WTC11 (cell line): ENCODE results near the gene HOATZ. TPM values are rescaled to one million over a fixed set of nuclear protein-coding genes. Genes with fewer than 3 reads are reported as not detected.

ENCODE experiments used
- ATAC-seq: fragments of 200-7000 bp; cut with Tn5 transposase; 2 replicates; pipeline ENCODE4 v1.10.0; 2021; ENCODE audit warnings: mild to moderate bottlenecking, moderate library complexity
- CTCF ChIA-PET: fragments of 300-600 bp; sonication (Branson Sonifier 250); formaldehyde crosslinking; loops from one replicate; lab custom pipeline; 2021; ENCODE audit warnings: antibody characterized with exemption; lab: Charles Lee
- POLR2A ChIA-PET: fragments of 350-600 bp; sonication (Branson Sonifier 250); formaldehyde crosslinking; loops from one replicate; lab custom pipeline; 2021; ENCODE audit warnings: antibody characterized with exemption; lab: Charles Lee
- DNase-seq: peaks from one replicate; pipeline ENCODE4 v3.0.0; 2021; ENCODE audit warnings: low spot score
- H3K27ac Mint-ChIP-seq: 2 replicates; pipeline ENCODE4 v1.8.0; 2021; ENCODE audit warnings: mixed read lengths
- H3K27me3 Mint-ChIP-seq: 2 replicates; pipeline ENCODE4 v1.8.0; 2021; ENCODE audit warnings: low read depth, mild to moderate bottlenecking, moderate library complexity, mixed read lengths
- H3K36me3 Mint-ChIP-seq: 2 replicates; pipeline ENCODE4 v1.8.0; 2021; ENCODE audit warnings: mixed read lengths
- H3K4me1 Mint-ChIP-seq: 2 replicates; pipeline ENCODE4 v1.8.0; 2022; ENCODE audit warnings: mixed read lengths
- H3K4me3 Mint-ChIP-seq: 2 replicates; pipeline ENCODE4 v1.8.0; 2021; ENCODE audit warnings: mild to moderate bottlenecking, moderate library complexity, mixed read lengths
- H3K9me3 Mint-ChIP-seq: 2 replicates; pipeline ENCODE4 v1.8.0; 2021; ENCODE audit warnings: mixed read lengths
- AR ChIP-seq: fragments of 250-450 bp; sonication (Bioruptor Pico); IDR thresholded peaks from 2 replicates; pipeline ENCODE4 v1.9.0; 2021; ENCODE audit warnings: mild to moderate bottlenecking
- ARID4B ChIP-seq: sonication (generic); formaldehyde crosslinking; IDR thresholded peaks from 2 replicates; pipeline ENCODE4 v1.8.0; 2023; ENCODE audit warnings: missing genetic modification reagents, mild to moderate bottlenecking, borderline replicate concordance
- ATF1 ChIP-seq: sonication (generic); formaldehyde crosslinking; IDR thresholded peaks from 2 replicates; pipeline ENCODE4 v1.8.1; 2023; ENCODE audit warnings: mild to moderate bottlenecking, moderate library complexity, missing genetic modification reagents
- ATF6 ChIP-seq: sonication (generic); formaldehyde crosslinking; IDR thresholded peaks from 2 replicates; pipeline ENCODE4 v1.8.1; 2023; ENCODE audit warnings: mild to moderate bottlenecking, missing genetic modification reagents
- CDX4 ChIP-seq: fragments of 250-450 bp; sonication (Bioruptor Pico); IDR thresholded peaks from 2 replicates; pipeline ENCODE4 v1.9.0; 2021; ENCODE audit warnings: moderate library complexity, mild to moderate bottlenecking, inconsistent platforms, borderline replicate concordance
- GTF2I ChIP-seq: fragments of 250-450 bp; sonication (Bioruptor Pico); conservative IDR thresholded peaks from 2 replicates; pipeline ENCODE4 v1.4.0; 2021; ENCODE audit warnings: mild to moderate bottlenecking
- JAZF1 ChIP-seq: fragments of 250-450 bp; sonication (Bioruptor Pico); IDR thresholded peaks from 2 replicates; pipeline ENCODE4 v1.9.0; 2021; ENCODE audit warnings: moderate library complexity, mild to moderate bottlenecking, inconsistent platforms
- NR1H2 ChIP-seq: sonication (generic); formaldehyde crosslinking; IDR thresholded peaks from 2 replicates; pipeline ENCODE4 v1.9.0; 2021; ENCODE audit warnings: mild to moderate bottlenecking, moderate library complexity, missing genetic modification reagents
- PREB ChIP-seq: sonication (generic); formaldehyde crosslinking; IDR thresholded peaks from 2 replicates; pipeline ENCODE4 v1.8.1; 2022; ENCODE audit warnings: mild to moderate bottlenecking, missing genetic modification reagents, moderate library complexity, borderline replicate concordance
- SOX15 ChIP-seq: fragments of 250-450 bp; sonication (Bioruptor Pico); IDR thresholded peaks from 2 replicates; pipeline ENCODE4 v1.9.0; 2021; ENCODE audit warnings: mild to moderate bottlenecking
- SP1 ChIP-seq: sonication (generic); formaldehyde crosslinking; conservative IDR thresholded peaks from 2 replicates; pipeline ENCODE4 v1.8.1; 2022; ENCODE audit warnings: missing genetic modification reagents
- STAT6 ChIP-seq: sonication (generic); formaldehyde crosslinking; conservative IDR thresholded peaks from 2 replicates; pipeline ENCODE4 v1.8.1; 2023; ENCODE audit warnings: mild to moderate bottlenecking, low read depth, missing genetic modification reagents, moderate library complexity
- ZNF416 ChIP-seq: fragments of 250-450 bp; sonication (Bioruptor Pico); IDR thresholded peaks from 2 replicates; pipeline ENCODE4 v1.9.0; 2021; ENCODE audit warnings: mild to moderate bottlenecking, inconsistent platforms
- ZNF423 ChIP-seq: fragments of 250-450 bp; sonication (Bioruptor Pico); IDR thresholded peaks from 2 replicates; pipeline ENCODE4 v2.1.2; 2022; ENCODE audit warnings: mild to moderate bottlenecking, moderate library complexity
- total RNA-seq: library from RNA; stranded (reverse); gene quantifications from 3 replicates; pipeline ENCODE4 v1.2.3, GENCODE V29; 2021

HOATZ gene
- total RNA-seq, 1 experiment from 2014 or later, result not detected

GRCh38 chr11:111555255-111555654 lies 40.7 kb downstream of the HOATZ start (continued):
- TF ChIP-seq AR (CRISPR knock-in tag), result no peak
- TF ChIP-seq, all 79 proteins: peak for 0

- Mint-ChIP-seq H3K27ac (peak overlapping the region; percentile 15; the same call in 1 of the 2 replicates), H3K4me1 (peaks cover 18% of the 10 kb centered on the region), H3K9me3 (peaks cover 26% of the 10 kb centered on the region), H3K27me3 (peaks cover 6% of the 10 kb centered on the region; the same call in 1 of the 2 replicates), H3K36me3 (peaks cover 25% of the 10 kb centered on the region), H3K4me3 (no peak overlapping the region)
- ATAC-seq (no peak), DNase-seq (no peak)
- ChIA-PET POLR2A (no interaction called here), CTCF (no interaction called here)
- TF ChIP-seq GTF2I (CRISPR knock-in tag), result no peak
- no peak for TF ChIP-seq STAT6 (CRISPR knock-in tag)
Observed at GRCh38 chr11:111557425-111558111, 43.0 kb downstream of the HOATZ start.

GRCh38 chr11:111559800-111560464 lies 45.4 kb downstream of the HOATZ start:
- Mint-ChIP-seq H3K36me3 (peaks cover 25% of the 10 kb centered on the region), H3K27ac (no peak overlapping the region), H3K4me3 (no peak overlapping the region), H3K9me3 (peaks cover 26% of the 10 kb centered on the region), H3K4me1 (peaks cover 24% of the 10 kb centered on the region), H3K27me3 (peaks cover 6% of the 10 kb centered on the region; the same call in 1 of the 2 replicates)
- DNase-seq, result no peak
- TF ChIP-seq SP1 (CRISPR knock-in tag) (no peak), ZNF416 (CRISPR knock-in tag) (no peak), PREB (CRISPR knock-in tag) (no peak), SOX15 (CRISPR knock-in tag) (no peak), NR1H2 (CRISPR knock-in tag) (no peak)
- CTCF ChIA-PET, result interaction anchor here (2.3 kb wide), 1 partner anchor 44 kb away, joined by 6 read pairs; no protein-coding TSS in a partner anchor
- ATAC-seq, result no peak; the same call in 1 of the 2 replicates
- POLR2A ChIA-PET, result no interaction called here

GRCh38 chr11:111560800-111561199 lies 46.2 kb downstream of the HOATZ start:
- POLR2A ChIA-PET, result no interaction called here
- Mint-ChIP-seq H3K27ac (no peak overlapping the region), H3K27me3 (peaks cover 6% of the 10 kb centered on the region; the same call in 1 of the 2 replicates), H3K4me3 (no peak overlapping the region), H3K9me3 (peaks cover 18% of the 10 kb centered on the region), H3K4me1 (peaks cover 24% of the 10 kb centered on the region), H3K36me3 (peaks cover 16% of the 10 kb centered on the region)
- CTCF ChIA-PET, result interaction anchor here (0.8 to 3.2 kb wide), 3 partner anchors 44 to 306 kb away, joined by 3 to 12 read pairs (median 6); no protein-coding TSS in a partner anchor
- ATAC-seq (no peak), DNase-seq (no peak)
- TF ChIP-seq CDX4 (no peak), JAZF1 (CRISPR knock-in tag) (no peak), ZNF423 (CRISPR knock-in tag) (no peak), ATF6 (CRISPR knock-in tag) (no peak), ATF1 (CRISPR knock-in tag) (no peak), ARID4B (CRISPR knock-in tag) (no peak)
